GM12878 (cell line): Measurements from ENCODE around the gene PTPRH.
"Not testable (repeated sequence)": the region's sequence is repeated elsewhere in the genome, so short reads cannot be mapped to it uniquely, and the experiment has no call there.

Experiments used
- BCL3 ChIP-seq: IDR thresholded peaks from 2 replicates; pipeline ENCODE4 v1.6.1; 2011; ENCODE audit warnings: borderline replicate concordance, low read depth, mild to moderate bottlenecking, moderate library complexity, low read length; ENCODE audit not compliant: insufficient read depth, poor library complexity, severe bottlenecking
- BHLHE40 ChIP-seq, 2 experiments: fragments of 450-650 bp in 1 of 2; IDR thresholded peaks; 2 replicates each; pipeline ENCODE4 v1.6.1; 2011 to 2017; ENCODE audit warnings: low read depth in 2 of 2, borderline replicate concordance in 1 of 2, improper control_type of control experiment in 1 of 2, low read length in 1 of 2, mild to moderate bottlenecking in 1 of 2
- CHD4 ChIP-seq: fragments of 200-600 bp; sonication (generic); IDR thresholded peaks from 2 replicates; pipeline ENCODE4 v1.6.1; 2016; ENCODE audit warnings: mild to moderate bottlenecking
- CTCF ChIP-seq, 3 experiments: IDR thresholded peaks in 2 of 3; conservative IDR thresholded peaks in 1 of 3; 2 replicates each; pipeline ENCODE4 v1.5.1; 2011; ENCODE audit warnings: low read depth in 3 of 3, low read length in 3 of 3, mild to moderate bottlenecking in 3 of 3, control low read depth in 2 of 3, moderate library complexity in 2 of 3, inconsistent platforms in 1 of 3, mixed read lengths in 1 of 3; ENCODE audit not compliant: control insufficient read depth in 2 of 3, insufficient read depth in 1 of 3; ENCODE audit errors: extremely low read depth in 1 of 3
- KDM1A ChIP-seq: fragments of 200-600 bp; sonication (generic); IDR thresholded peaks from 2 replicates; pipeline ENCODE4 v1.6.1; 2016; ENCODE audit warnings: borderline replicate concordance
- POLR2A ChIP-seq: IDR thresholded peaks from 2 replicates; pipeline ENCODE4 v1.6.1; 2011; ENCODE audit warnings: low read depth, mild to moderate bottlenecking, low read length
- YY1 ChIP-seq: IDR thresholded peaks from 2 replicates; pipeline ENCODE4 v1.6.1; 2011; ENCODE audit warnings: low read depth, mild to moderate bottlenecking, low read length
- TF ChIP-seq, protein P1 (sequence below): IDR thresholded peaks from 2 replicates; pipeline ENCODE4 v1.6.1; 2012; ENCODE audit warnings: low read depth, low read length, improper control_type of control experiment
- TF ChIP-seq, protein P2 (sequence below): IDR thresholded peaks from 2 replicates; pipeline ENCODE4 v1.6.1; 2011; ENCODE audit warnings: mild to moderate bottlenecking, low read depth, low read length, moderate library complexity; ENCODE audit not compliant: insufficient replicate concordance

GRCh38 chr19:55155784-55156183 is 53.5 kb downstream of the PTPRH start:
- not testable (repeated sequence) for TF ChIP-seq POLR2A; YY1; BHLHE40 (IDR thresholded peaks at IDR 0.05; ENCODE audit: borderline replicate concordance in 1 of 2, low read depth in 2 of 2, low read length in 1 of 2); CTCF (IDR thresholded peaks at IDR 0.05 in 2 of 3, conservative IDR thresholded peaks at IDR 0.05 in 1 of 3; ENCODE audit: control insufficient read depth in 2 of 3, extremely low read depth in 1 of 3, insufficient read depth in 1 of 3, low read depth in 3 of 3, low read length in 3 of 3); CHD4; BCL3; KDM1A
- TF ChIP-seq, protein P1, sequence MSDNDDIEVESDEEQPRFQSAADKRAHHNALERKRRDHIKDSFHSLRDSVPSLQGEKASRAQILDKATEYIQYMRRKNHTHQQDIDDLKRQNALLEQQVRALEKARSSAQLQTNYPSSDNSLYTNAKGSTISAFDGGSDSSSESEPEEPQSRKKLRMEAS, result not testable (repeated sequence)
- TF ChIP-seq, protein P2, sequence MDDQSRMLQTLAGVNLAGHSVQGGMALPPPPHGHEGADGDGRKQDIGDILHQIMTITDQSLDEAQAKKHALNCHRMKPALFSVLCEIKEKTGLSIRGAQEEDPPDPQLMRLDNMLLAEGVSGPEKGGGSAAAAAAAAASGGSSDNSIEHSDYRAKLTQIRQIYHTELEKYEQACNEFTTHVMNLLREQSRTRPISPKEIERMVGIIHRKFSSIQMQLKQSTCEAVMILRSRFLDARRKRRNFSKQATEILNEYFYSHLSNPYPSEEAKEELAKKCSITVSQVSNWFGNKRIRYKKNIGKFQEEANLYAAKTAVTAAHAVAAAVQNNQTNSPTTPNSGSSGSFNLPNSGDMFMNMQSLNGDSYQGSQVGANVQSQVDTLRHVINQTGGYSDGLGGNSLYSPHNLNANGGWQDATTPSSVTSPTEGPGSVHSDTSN, result not testable (repeated sequence)
